HL-60 (cell line): Measurements from ENCODE around the gene NEAT1.
A peak's percentile ranks its signal among the peaks of the same experiment; 100 is the strongest.

ENCODE experiments used
- CTCF ChIP-seq: IDR thresholded peaks from one replicate; pipeline ENCODE4 v1.5.1; 2011; ENCODE audit warnings: low read length, control low read depth, inconsistent platforms; ENCODE audit not compliant: insufficient read depth
- GABPA ChIP-seq: IDR thresholded peaks from 2 replicates; pipeline ENCODE4 v1.6.1; 2012; ENCODE audit warnings: low read depth
- POLR2AphosphoS5 ChIP-seq: IDR thresholded peaks from 2 replicates; pipeline ENCODE4 v1.6.1; 2012; ENCODE audit warnings: low read depth
- REST ChIP-seq: IDR thresholded peaks from 2 replicates; pipeline ENCODE4 v1.6.1; 2012; ENCODE audit warnings: low read depth; ENCODE audit not compliant: insufficient replicate concordance
- SPI1 ChIP-seq: IDR thresholded peaks from 2 replicates; pipeline ENCODE4 v1.6.1; 2012; ENCODE audit warnings: low read depth, mild to moderate bottlenecking, borderline replicate concordance

- TF ChIP-seq REST (no peak), CTCF (no peak), POLR2AphosphoS5 (no peak), GABPA (no peak), SPI1 (peak; percentile 13; the same call in 1 of the 2 replicates)
Measured at GRCh38 chr11:65430406-65431217, 8.0 kb downstream of the NEAT1 start.
